NB4 (cell line): ENCODE measurements around the gene ZNF273.

Experiments used
- CTCF ChIP-seq: IDR thresholded peaks from one replicate; pipeline ENCODE4 v1.5.1; 2012; ENCODE audit warnings: low read depth, low read length
- MAX ChIP-seq: IDR thresholded peaks from 2 replicates; pipeline ENCODE4 v1.6.1; 2011; ENCODE audit warnings: low read depth, low read length
- MYC ChIP-seq: IDR thresholded peaks from 2 replicates; pipeline ENCODE4 v1.6.1; 2011; ENCODE audit warnings: low read depth, low read length
- POLR2A ChIP-seq: IDR thresholded peaks from 2 replicates; pipeline ENCODE4 v1.6.1; 2011; ENCODE audit warnings: mild to moderate bottlenecking; ENCODE audit not compliant: insufficient read length; ENCODE audit errors: extremely low read depth

- no peak for TF ChIP-seq MYC
- no peak for TF ChIP-seq CTCF
- TF ChIP-seq POLR2A, result no peak
- TF ChIP-seq MAX, result no peak
These were observed 44.4 kb downstream of the ZNF273 start for GRCh38 chr7:64947252-64948000.
